ENCODE measurements around the gene MAGEA11.
"Not testable (repeated sequence)": the region's sequence is repeated elsewhere in the genome, so short reads cannot be mapped to it uniquely, and the experiment has no call there.

Gene MAGEA11

GRCh38 chrX:149712831-149713230 is 971 bp downstream of the MAGEA11 start:
- no peak for TF ChIP-seq CTCF (IDR thresholded peaks at IDR 0.05; ENCODE audit: low read depth, low read length)

DNA sequence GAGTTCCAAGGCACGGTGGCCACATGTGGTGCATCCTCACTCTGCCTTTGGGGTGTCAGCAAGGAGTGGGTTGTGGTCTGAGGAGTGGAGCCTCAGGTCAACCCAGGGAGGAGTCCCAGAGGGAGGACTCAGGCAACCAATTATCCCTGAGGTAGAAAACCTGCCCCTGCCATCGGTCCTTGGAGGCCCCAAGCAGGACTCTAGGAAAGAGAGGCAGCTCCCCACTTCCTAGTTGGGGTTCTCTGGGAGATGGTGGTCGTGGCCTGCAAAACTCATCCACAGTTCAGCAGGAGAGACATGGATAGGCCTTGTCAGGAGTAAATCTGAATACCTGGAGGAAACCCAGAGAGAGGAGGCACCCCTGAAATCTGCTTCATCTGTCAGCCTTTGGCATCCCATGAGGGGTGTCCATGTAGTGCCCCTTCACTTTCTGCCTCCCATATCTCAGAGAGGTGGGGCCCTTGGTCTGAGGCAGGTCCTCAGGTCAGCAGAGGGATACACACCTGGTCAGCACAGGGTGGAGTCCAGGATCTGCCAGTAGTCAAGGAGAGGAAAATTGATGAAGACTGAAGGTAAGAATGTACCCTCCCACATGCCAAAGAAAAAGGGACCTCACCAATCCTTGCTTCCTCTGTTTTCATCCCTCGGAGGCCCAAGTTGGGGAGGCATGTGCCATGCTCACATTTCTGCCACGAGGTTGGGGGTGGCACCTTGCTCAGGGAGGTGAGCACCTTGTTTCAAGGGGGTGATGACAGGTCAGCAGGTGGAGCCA is 1.6 kb downstream of the MAGEA11 start:
- TF ChIP-seq CTCF (IDR thresholded peaks at IDR 0.05; ENCODE audit: low read depth, low read length), result no peak
- H3K4me3 ChIP-seq (ENCODE audit: low read depth, low read length), result no peak overlapping the region

More at GRCh38 chrX:149712831-149713230, 971 bp downstream of the MAGEA11 start:
- H3K4me3 ChIP-seq (ENCODE audit: low read depth, low read length), result no peak overlapping the region

DNA sequence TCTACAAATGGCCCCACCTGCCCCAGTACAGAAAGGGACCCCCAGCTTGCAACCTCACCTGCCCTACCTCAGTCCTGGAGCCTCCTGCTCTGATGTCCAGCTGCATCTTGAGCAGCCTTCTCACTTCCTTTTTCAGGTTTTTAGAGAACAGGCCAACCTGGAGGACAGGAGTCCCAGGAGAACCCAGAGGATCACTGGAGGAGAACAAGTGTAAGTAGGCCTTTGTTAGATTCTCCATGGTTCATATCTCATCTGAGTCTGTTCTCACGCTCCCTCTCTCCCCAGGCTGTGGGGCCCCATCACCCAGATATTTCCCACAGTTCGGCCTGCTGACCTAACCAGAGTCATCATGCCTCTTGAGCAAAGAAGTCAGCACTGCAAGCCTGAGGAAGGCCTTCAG is 3.6 kb downstream of the MAGEA11 start:
- no peak for TF ChIP-seq CTCF (IDR thresholded peaks at IDR 0.05; ENCODE audit: low read depth, low read length)

GRCh38 chrX:149716632-149717031 is 4.8 kb downstream of the MAGEA11 start:
- no peak overlapping the region for H3K4me3 ChIP-seq (ENCODE audit: low read depth, low read length)
- no peak for TF ChIP-seq CTCF (IDR thresholded peaks at IDR 0.05; ENCODE audit: low read depth, low read length)

More for the DNA sequence above, 3.6 kb downstream of the MAGEA11 start:
- no peak overlapping the region for H3K4me3 ChIP-seq (ENCODE audit: low read depth, low read length)

DNA sequence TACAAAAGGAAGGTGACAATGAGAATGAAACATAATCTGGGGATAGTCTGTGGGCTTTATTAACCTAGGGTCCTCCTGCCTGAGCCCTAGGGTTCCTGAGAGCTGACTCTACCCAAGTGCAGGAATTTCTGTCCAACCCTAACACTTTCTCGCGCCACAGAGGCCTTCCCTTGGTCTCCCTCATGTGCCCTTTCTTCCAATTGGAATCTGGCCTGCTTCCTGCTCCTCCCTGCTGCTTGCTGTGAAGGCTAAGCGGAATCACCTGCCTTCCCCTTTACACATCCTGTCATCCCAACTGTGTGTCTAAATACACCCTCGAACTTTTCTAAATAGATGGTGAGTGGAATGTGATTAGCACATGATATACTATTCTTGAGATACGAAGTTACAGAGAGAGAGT is 5.9 kb downstream of the MAGEA11 start:
- no peak overlapping the region for H3K4me3 ChIP-seq (ENCODE audit: low read depth, low read length)
- no peak for TF ChIP-seq CTCF (IDR thresholded peaks at IDR 0.05; ENCODE audit: low read depth, low read length)

GRCh38 chrX:149718757-149719156 is 6.9 kb downstream of the MAGEA11 start:
- no peak for TF ChIP-seq CTCF (IDR thresholded peaks at IDR 0.05; ENCODE audit: low read depth, low read length)
- H3K4me3 ChIP-seq (ENCODE audit: low read depth, low read length), result no peak overlapping the region

DNA sequence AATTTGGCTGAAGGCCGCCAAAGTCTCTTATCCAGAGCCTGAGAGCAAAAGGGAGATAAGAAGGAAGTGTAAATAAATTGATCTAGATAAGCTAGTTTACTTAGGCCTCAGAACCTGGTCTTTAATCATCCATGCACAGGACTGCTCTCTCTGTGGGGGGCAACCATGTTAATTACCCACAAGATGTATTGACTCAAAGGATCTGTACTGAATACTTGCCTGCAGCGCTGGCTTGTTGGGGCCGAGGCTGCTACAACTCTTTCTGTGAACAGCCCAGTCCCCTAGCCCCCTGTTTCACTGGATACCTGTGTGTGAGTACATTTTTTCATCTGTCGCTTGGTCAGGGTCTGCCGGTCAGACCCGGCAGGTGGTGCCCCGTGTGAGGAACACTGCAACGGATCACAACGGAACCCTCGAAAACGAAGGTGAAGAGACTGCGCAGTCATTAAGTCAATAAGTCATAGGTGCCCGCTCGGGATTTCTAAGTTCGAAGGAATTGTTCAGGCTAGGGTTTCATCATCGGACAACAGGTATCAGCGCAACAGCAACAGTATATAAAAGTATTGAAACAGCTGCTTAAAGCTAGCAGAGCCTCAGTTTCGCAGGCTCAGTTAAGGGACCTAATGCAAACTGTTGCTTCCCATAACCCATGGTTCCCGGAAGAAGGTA is 8.3 kb downstream of the MAGEA11 start:
- no peak for TF ChIP-seq CTCF (IDR thresholded peaks at IDR 0.05; ENCODE audit: low read depth, low read length)
- H3K4me3 ChIP-seq (ENCODE audit: low read depth, low read length), result no peak overlapping the region

GRCh38 chrX:149721241-149721640 is 9.4 kb downstream of the MAGEA11 start:
- H3K4me3 ChIP-seq (ENCODE audit: low read depth, low read length), result not testable (repeated sequence)
